HG03354 (cell line): ENCODE measurements around the gene LDLRAD3.

ENCODE experiments used
- ATAC-seq: cut with Tn5 transposase; IDR thresholded peaks from one replicate; pipeline ENCODE4 v1.9.1; 2021; ENCODE audit warnings: mild to moderate bottlenecking; ENCODE audit not compliant: unreplicated experiment, poor library complexity, severe bottlenecking

The LDLRAD3 gene

DNA sequence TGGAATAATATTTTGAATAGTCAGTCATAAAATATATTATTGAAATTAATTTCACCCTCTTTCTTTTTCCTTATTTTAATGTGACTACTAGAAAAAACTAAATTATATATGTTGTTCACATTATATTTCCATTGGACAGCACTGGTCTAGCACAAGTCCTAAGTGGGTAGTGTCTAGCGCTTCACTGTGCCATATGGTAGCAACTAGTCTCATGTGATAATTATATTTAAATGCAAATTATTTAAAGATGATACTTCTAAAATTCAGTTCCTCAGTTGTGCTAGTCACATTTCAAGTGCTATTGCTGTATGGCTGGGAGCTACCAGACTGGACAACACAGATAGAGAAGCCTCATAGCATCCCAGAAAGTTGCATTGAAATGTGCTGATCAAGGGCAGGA lies 19.1 kb upstream of the LDLRAD3 start:
- no peak for ATAC-seq

DNA sequence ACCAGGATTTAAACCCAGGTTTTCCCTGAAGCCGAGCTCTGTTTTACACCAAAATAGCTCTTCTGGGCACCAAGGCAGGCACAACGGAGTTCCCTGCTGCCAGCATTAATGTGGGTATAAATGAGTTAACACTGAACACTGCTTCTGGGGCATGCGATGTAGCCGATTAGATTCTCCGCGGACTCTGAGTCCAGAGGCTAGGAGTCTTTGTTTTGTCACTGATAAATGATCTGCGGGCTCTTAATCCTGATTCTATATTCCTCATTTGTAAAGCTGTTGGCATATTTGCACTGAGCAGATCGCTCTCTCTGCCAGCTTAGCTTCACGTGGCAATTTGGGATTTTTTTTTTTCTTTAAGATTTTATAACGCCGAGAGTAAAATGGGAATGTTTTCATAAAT lies 16.8 kb upstream of the LDLRAD3 start:
- ATAC-seq = no peak

- no peak for ATAC-seq
Observed at GRCh38 chr11:35927682-35928081, 16.2 kb upstream of the LDLRAD3 start.

GRCh38 chr11:35928688-35929395 lies 15.0 kb upstream of the LDLRAD3 start:
- ATAC-seq = no peak

- ATAC-seq = no peak
Observed at GRCh38 chr11:35930466-35930865, 13.4 kb upstream of the LDLRAD3 start.

DNA sequence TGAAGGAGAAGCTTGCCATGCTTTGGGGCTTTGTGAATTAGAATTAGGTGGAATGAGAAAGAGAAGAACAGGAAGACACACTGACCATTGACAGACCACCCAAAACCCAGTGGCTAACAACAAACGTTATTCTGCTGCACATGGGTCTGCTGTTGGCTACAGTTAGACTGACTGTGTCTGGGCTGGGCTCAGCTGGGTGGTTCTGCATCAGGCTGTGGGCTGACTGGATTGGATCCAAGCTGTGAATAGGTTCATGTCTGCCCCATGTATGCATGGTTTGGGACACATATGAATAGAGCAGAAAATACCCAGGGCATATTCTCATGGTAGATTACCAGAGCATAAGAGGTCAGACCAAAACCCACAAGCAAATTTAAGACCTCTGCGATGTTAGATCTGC lies 11.7 kb upstream of the LDLRAD3 start:
- ATAC-seq = no peak

DNA sequence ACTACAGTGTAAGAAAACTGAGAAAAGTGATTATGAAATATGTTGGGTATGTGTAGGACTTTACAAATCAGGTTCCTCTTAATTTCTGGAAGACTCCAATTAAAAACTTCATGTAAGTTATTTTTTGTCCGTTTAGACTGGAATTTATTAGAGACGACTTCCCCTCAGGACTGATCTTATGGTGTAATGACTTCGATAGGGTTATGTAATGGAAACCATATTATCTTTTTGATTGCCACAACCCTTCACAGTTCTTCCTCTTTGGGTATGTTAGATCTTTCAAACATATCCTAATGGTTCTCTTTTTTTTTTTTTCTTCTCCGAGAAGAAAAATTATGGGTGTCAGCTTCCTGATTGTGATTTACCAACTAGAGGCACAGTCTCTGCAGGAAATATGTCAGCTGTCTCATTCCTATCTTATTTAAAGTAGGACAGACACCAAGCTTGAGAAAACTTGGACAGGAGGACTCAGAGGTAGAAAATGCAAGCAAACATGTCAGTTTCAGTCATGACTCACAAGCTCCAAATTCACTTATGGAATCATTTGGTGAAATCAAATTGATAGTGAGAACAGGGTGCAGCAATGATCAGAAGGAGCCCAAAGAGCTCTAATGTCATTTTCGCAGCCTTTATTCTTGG lies 11.1 kb upstream of the LDLRAD3 start:
- no peak for ATAC-seq

DNA sequence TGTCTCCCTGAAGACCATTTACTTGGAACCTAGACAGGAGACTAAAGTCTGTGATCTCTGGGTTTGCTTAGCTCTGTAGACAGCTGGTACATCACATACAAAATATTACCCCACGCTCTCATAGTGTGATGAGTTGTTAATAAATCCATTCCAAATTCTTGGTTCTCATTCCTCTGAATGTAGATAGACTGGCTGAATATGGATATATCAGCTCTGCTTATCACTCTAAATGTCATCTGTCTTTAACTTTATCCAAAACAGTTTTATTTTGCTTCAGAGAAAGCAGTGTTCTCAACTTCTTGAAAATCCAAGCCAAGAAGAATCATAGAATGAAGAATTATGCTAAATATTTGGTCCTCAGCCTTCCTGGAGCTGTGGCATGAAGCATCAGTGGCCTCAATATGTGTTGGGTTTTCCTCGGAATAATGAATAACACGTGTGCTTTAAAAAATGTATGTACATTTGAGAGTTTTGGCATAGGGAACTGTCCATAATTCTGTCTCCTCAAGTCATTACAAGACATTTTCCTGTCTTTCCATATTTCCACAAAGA lies 10.5 kb upstream of the LDLRAD3 start:
- ATAC-seq = no peak

- ATAC-seq = no peak
Observed at GRCh38 chr11:35934271-35934670, 9.6 kb upstream of the LDLRAD3 start.

DNA sequence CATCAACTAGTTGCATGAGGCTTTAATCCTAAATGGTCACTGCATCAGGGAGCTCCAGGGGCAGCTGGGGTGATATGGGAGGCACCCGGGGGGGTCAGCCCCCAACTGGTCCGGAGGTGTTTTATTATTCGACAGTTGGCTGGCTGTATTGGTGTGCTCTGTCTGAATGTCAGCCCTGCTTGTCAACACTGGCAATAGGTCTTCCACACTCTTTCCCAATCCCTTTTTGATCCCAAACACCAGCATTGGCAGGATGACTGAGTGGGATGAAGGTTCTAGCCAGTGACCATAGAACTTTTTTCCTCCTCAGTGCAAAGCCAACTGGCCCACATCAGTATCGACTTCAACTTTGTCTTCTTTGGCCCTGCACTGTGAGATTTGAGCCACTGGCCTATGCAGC lies 8.9 kb upstream of the LDLRAD3 start:
- no peak for ATAC-seq

DNA sequence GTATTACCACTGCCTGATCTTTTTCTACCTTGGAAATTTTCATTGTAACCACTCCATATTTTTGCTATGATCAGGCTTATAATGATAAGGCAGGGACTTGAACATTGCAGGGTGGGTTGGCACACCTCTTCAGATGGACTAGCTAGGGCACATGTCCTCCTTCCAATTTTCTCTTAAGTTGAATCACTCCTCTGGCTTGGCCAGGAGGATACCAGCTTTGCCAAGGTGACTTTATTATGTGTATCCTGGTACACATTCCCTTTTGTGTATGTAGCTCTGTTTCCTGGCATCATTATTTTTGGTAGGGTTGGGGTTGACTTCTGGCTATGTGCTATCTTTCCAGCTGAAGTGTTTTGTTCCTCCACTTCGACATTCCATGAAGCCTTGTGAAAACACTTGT lies 8.5 kb upstream of the LDLRAD3 start:
- no peak for ATAC-seq

GRCh38 chr11:35937111-35937510 lies 6.8 kb upstream of the LDLRAD3 start:
- no peak for ATAC-seq

GRCh38 chr11:35937700-35938099 lies 6.2 kb upstream of the LDLRAD3 start:
- no peak for ATAC-seq

GRCh38 chr11:35938231-35938630 lies 5.6 kb upstream of the LDLRAD3 start:
- no peak for ATAC-seq

GRCh38 chr11:35943309-35943708 lies 553 bp upstream of the LDLRAD3 start:
- ATAC-seq = no peak

- no peak for ATAC-seq
Observed at GRCh38 chr11:35944503-35945136, 758 bp downstream of the LDLRAD3 start.

DNA sequence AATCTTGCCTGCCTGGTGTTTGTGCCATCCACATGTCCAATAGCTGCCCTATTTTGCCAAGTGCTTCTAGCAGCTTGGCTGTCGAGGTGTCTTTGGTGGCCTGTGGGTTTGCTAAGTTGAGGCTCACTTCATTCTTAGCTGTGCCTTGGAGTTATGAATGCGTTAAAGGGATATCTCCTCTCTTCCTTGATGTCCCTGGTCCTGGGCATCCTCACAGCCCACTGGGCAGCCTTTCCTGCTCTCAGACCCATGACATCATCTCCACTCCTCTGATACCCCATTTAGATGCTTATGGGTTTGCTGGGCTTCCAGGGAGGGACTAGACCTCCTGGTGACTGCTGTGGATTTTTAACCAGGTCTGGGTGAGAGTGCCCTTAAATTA lies 1.3 kb downstream of the LDLRAD3 start:
- ATAC-seq = no peak

DNA sequence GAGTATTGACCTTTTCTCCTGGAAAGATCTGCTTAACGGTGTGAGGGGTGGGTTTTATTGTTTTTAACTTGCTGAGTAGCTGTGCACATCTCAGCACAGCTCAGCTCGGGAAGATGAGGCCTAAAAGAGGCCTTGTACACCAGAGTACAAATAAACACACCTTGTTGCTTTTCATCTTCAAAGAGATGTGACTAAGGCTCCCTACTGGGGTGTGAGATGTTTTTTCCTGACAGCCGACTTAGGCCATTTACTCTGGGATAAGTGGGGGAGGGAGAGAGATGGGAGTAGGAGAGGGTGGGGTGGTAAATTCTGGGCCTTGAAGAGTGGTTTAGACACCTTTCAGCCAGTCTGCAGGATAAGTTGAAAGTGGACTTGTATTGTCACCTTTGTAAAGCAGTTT lies 2.9 kb downstream of the LDLRAD3 start:
- ATAC-seq = no peak

GRCh38 chr11:35947437-35947836 lies 3.6 kb downstream of the LDLRAD3 start:
- ATAC-seq = no peak

- no peak for ATAC-seq
Observed at GRCh38 chr11:35949242-35949641, 5.4 kb downstream of the LDLRAD3 start.

GRCh38 chr11:35950082-35950481 lies 6.2 kb downstream of the LDLRAD3 start:
- no peak for ATAC-seq
